KMS-11 (cell line): ENCODE measurements around the gene RUNX1.

Source experiments
- H2AFZ ChIP-seq: fragments of 200-600 bp; sonication (generic); 2 replicates; pipeline ENCODE4 v1.6.1; 2016; ENCODE audit warnings: antibody characterized with exemption, mixed run types, low read depth
- H3K27ac ChIP-seq: fragments of 200-600 bp; sonication (generic); 2 replicates; pipeline ENCODE4 v1.6.1; 2016; ENCODE audit warnings: mild to moderate bottlenecking, mixed run types
- H3K27me3 ChIP-seq: fragments of 200-600 bp; sonication (generic); 2 replicates; pipeline ENCODE4 v1.6.1; 2017; ENCODE audit warnings: mild to moderate bottlenecking, low read depth, mixed run types, moderate library complexity; ENCODE audit not compliant: insufficient read depth
- H3K36me3 ChIP-seq: fragments of 200-600 bp; sonication (generic); 2 replicates; pipeline ENCODE4 v1.6.1; 2017; ENCODE audit warnings: mild to moderate bottlenecking, mixed run types; ENCODE audit not compliant: insufficient read depth
- H3K4me1 ChIP-seq: fragments of 200-600 bp; sonication (generic); 2 replicates; pipeline ENCODE4 v1.6.1; 2016; ENCODE audit warnings: mild to moderate bottlenecking, low read depth, mixed run types; ENCODE audit not compliant: poor library complexity, severe bottlenecking
- H3K4me2 ChIP-seq: fragments of 200-600 bp; sonication (generic); 2 replicates; pipeline ENCODE4 v1.7.0; 2016; ENCODE audit warnings: mild to moderate bottlenecking, mixed run types
- H3K4me3 ChIP-seq: fragments of 200-600 bp; sonication (generic); IDR thresholded peaks from 2 replicates; pipeline ENCODE4 v1.6.1; 2017; ENCODE audit warnings: low read depth, low read length, mixed read lengths; ENCODE audit not compliant: insufficient read depth
- H3K79me2 ChIP-seq: fragments of 200-600 bp; sonication (generic); 2 replicates; pipeline ENCODE4 v1.6.1; 2016; ENCODE audit warnings: low read depth, mixed run types; ENCODE audit not compliant: insufficient read depth
- H3K9ac ChIP-seq: fragments of 200-600 bp; sonication (generic); 2 replicates; pipeline ENCODE4 v1.6.1; 2016; ENCODE audit warnings: mild to moderate bottlenecking, mixed run types
- H4K20me1 ChIP-seq: fragments of 200-600 bp; sonication (generic); 2 replicates; pipeline ENCODE4 v1.6.1; 2016; ENCODE audit warnings: mild to moderate bottlenecking, mixed run types; ENCODE audit not compliant: insufficient read depth
- TF ChIP-seq, protein P1 (sequence below): fragments of 200-600 bp; sonication (generic); conservative IDR thresholded peaks from 2 replicates; pipeline ENCODE4 v1.6.1; 2017; ENCODE audit warnings: low read depth, mild to moderate bottlenecking, antibody characterized with exemption, low read length, moderate library complexity, mixed read lengths

RUNX1 gene

DNA sequence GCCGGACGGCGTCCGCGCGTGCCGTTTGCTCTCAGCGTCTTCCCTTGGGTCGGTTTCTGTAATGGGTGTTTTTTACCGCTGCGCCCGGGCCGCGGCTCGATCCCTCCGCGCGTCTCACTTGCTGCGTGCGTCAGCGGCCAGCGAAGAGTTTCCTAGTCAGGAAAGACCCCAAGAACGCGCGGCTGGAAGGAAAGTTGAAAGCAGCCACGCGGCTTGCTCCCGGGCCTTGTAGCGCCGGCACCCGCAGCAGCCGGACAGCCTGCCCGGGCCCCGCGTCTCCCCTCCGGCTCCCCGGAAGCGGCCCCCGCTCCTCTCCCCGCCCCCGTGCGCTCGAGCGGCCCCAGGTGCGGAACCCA is 159.8 kb downstream of the RUNX1 start:
- Histone ChIP-seq H4K20me1 (no peaks in the 10 kb centered on the region), H3K79me2 (no peaks in the 10 kb centered on the region), H3K4me1 (peaks cover 21% of the 10 kb centered on the region), H3K27ac (peak overlapping the region; percentile 93), H2AFZ (peak overlapping the region; percentile 83), H3K27me3 (peaks cover 23% of the 10 kb centered on the region), H3K36me3 (no peaks in the 10 kb centered on the region), H3K4me3 (no peak overlapping the region), H3K9ac (peak overlapping the region; percentile 98), H3K4me2 (peak overlapping the region; percentile 74)
- TF ChIP-seq, protein P1, sequence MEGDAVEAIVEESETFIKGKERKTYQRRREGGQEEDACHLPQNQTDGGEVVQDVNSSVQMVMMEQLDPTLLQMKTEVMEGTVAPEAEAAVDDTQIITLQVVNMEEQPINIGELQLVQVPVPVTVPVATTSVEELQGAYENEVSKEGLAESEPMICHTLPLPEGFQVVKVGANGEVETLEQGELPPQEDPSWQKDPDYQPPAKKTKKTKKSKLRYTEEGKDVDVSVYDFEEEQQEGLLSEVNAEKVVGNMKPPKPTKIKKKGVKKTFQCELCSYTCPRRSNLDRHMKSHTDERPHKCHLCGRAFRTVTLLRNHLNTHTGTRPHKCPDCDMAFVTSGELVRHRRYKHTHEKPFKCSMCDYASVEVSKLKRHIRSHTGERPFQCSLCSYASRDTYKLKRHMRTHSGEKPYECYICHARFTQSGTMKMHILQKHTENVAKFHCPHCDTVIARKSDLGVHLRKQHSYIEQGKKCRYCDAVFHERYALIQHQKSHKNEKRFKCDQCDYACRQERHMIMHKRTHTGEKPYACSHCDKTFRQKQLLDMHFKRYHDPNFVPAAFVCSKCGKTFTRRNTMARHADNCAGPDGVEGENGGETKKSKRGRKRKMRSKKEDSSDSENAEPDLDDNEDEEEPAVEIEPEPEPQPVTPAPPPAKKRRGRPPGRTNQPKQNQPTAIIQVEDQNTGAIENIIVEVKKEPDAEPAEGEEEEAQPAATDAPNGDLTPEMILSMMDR, result no peak

DNA sequence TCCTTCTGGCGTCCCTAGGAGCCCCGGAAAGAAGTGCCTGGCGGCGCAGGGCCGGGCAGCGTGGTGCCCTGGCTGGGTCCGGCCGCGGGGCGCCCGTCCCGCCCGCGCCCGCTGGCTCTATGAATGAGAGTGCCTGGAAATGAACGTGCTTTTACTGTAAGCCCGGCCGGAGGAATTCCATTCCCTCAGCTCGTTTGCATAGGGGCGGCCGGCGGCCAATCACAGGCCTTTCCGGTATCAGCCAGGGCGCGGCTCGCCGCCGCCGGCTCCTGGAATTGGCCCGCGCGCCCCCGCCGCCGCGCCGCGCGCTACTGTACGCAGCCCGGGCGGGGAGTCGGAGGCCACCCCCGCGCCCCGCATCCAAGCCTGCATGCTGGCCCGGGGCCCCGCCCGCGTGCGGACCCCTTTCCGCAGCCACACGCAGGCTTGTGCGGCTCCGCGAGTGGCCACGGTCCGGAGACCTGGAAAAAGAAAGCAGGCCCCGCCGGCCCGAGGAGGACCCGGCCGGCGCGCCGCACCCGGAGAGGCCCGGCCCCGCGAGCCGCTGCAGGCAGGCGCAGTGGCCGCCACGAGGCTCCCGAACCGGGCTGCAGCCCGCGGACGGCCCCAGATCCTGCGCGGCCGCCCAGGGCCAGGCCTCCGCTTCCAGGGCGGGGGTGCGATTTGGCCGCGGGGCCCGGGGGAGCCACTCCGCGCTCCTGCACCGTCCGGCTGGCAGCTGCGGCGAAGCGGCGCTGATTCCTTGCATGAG is 160.4 kb downstream of the RUNX1 start:
- H4K20me1 ChIP-seq, result no peaks in the 10 kb centered on the region
- H3K4me3 ChIP-seq, result no peak overlapping the region
- H2AFZ ChIP-seq, result peak overlapping the region; percentile 83
- peaks cover 22% of the 10 kb centered on the region for H3K4me1 ChIP-seq
- TF ChIP-seq, protein P1, result no peak; the same call in 1 of the 2 replicates
- peaks cover 23% of the 10 kb centered on the region for H3K27me3 ChIP-seq
- H3K27ac ChIP-seq, result peak overlapping the region; percentile 93
- peak overlapping the region; percentile 98 for H3K9ac ChIP-seq
- no peaks in the 10 kb centered on the region for H3K36me3 ChIP-seq
- H3K79me2 ChIP-seq, result peaks cover 2% of the 10 kb centered on the region; the same call in 1 of the 2 replicates
- H3K4me2 ChIP-seq, result peak overlapping the region; percentile 74

DNA sequence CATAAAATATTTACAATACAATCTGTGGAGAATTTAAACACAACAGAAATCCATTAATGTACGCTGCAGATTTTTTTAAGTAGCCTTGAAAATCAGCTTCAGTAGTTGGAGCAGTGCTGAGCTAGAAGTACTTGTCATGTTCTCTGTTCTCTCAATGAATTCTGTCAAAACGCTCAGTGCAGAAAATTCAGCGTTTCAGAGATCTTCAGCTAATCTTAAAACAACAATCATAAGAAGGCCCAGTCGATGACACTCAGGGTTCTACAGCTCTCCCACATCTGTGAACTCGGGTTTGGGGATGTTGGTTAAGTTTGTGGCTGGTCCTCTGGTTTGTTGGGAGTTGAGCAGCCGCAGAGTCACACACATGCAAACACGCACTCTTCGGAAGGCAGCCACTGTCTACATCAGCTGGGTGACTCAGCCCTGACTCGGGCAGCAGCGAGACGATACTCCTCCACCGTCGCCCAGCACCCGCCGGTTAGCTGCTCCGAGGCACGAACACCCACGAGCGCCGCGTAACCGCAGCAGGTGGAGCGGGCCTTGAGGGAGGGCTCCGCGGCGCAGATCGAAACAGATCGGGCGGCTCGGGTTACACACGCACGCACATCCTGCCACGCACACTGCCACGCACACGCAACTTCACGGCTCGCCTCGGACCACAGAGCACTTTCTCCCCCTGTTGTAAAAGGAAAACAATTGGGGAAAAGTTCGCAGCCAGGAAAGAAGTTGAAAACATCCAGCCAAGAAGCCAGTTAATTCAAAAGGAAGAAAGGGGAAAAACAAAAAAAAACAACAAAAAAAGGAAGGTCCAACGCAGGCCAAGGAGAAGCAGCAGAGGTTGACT is 161.2 kb downstream of the RUNX1 start:
- Histone ChIP-seq H2AFZ (peak overlapping the region; percentile 70), H3K36me3 (no peaks in the 10 kb centered on the region), H3K4me3 (no peak overlapping the region), H3K79me2 (peaks cover 4% of the 10 kb centered on the region; the same call in 1 of the 2 replicates), H4K20me1 (no peaks in the 10 kb centered on the region), H3K4me1 (peaks cover 22% of the 10 kb centered on the region), H3K4me2 (peak overlapping the region; percentile 74), H3K27me3 (peaks cover 23% of the 10 kb centered on the region), H3K27ac (peak overlapping the region; percentile 93), H3K9ac (peak overlapping the region; percentile 98)
- TF ChIP-seq, protein P1, result no peak; the same call in 1 of the 2 replicates

DNA sequence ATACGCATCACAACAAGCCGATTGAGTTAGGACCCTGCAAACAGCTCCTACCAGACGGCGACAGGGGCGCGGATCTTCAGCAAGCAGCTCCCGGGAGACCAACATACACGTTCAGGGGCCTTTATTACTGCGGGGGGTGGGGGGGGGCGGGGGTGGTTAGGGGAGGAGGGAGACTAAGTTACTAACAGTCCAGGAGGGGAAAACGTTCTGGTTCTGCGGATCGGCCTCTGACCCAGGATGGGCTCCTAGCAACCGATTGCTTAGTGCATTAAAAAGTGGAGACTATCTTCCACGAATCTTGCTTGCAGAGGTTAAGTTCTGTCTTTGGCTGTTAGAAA is 162.0 kb downstream of the RUNX1 start:
- Histone ChIP-seq H4K20me1 (no peaks in the 10 kb centered on the region), H2AFZ (peak overlapping the region; percentile 46; the same call in 1 of the 2 replicates), H3K27ac (peak overlapping the region; percentile 93; the same call in 1 of the 2 replicates), H3K4me3 (no peak overlapping the region), H3K36me3 (no peaks in the 10 kb centered on the region), H3K4me2 (peak overlapping the region; percentile 79), H3K4me1 (peaks cover 22% of the 10 kb centered on the region), H3K9ac (peak overlapping the region; percentile 98; the same call in 1 of the 2 replicates), H3K79me2 (peaks cover 4% of the 10 kb centered on the region; the same call in 1 of the 2 replicates), H3K27me3 (peaks cover 23% of the 10 kb centered on the region)
- TF ChIP-seq, protein P1, result no peak
